HFFc6 (cell line): Measurements from ENCODE around the gene HOXD4. TPM values are rescaled to one million over a fixed set of nuclear protein-coding genes. Genes with fewer than 3 reads are reported as not detected.

ENCODE experiments used
- DNase-seq: peaks from one replicate; pipeline ENCODE4 v3.0.0-alpha.2; 2018
- H3K27ac Mint-ChIP-seq: 2 replicates; pipeline ENCODE4 v1.8.0; 2020; ENCODE audit warnings: mild to moderate bottlenecking, mixed read lengths
- H3K27me3 Mint-ChIP-seq: 2 replicates; pipeline ENCODE4 v1.8.0; 2021; ENCODE audit warnings: mild to moderate bottlenecking, moderate library complexity, mixed read lengths; ENCODE audit not compliant: insufficient read depth
- H3K36me3 Mint-ChIP-seq: 2 replicates; pipeline ENCODE4 v1.8.0; 2021; ENCODE audit warnings: low read depth, mixed read lengths
- H3K4me1 Mint-ChIP-seq: 2 replicates; pipeline ENCODE4 v1.8.0; 2020; ENCODE audit warnings: low read depth, mixed read lengths
- H3K4me3 Mint-ChIP-seq: 2 replicates; pipeline ENCODE4 v1.8.0; 2020; ENCODE audit warnings: mild to moderate bottlenecking, moderate library complexity, mixed read lengths
- H3K9me3 Mint-ChIP-seq: 2 replicates; pipeline ENCODE4 v1.8.0; 2020; ENCODE audit warnings: mild to moderate bottlenecking, mixed read lengths
- CTCF ChIP-seq: fragments of 200-600 bp; sonication (generic); IDR thresholded peaks from 2 replicates; pipeline ENCODE4 v1.5.0; 2021; ENCODE audit warnings: antibody characterized with exemption, mild to moderate bottlenecking
- total RNA-seq, 6 experiments: library from RNA; stranded (reverse); fragmentation: NEBNext Ultra II Directional; extraction: Animal tissue kit (Norgen Biotek cat#: 25700); gene quantifications; 2 replicates in 1 of 6; 3 replicates in 5 of 6; pipeline ENCODE4 v1.2.3, GENCODE V29; 2021

HOXD4 gene
- total RNA-seq, 6 experiments from 2014 or later: 0.40 to 0.69 (median 0.57) TPM; not detected in 2

- H3K9me3 Mint-ChIP-seq: 0 out of 2 replicates have a peak, but pooled peaks cover 3% of the 10 kb centered on the region
- H3K27me3 Mint-ChIP-seq: peaks cover 60% of the 10 kb centered on the region
- TF ChIP-seq CTCF: no peak
- no peak for DNase-seq
- no peaks in the 10 kb centered on the region for H3K4me1 Mint-ChIP-seq
- no peak overlapping the region for H3K27ac Mint-ChIP-seq
- H3K4me3 Mint-ChIP-seq: no peak overlapping the region
- H3K36me3 Mint-ChIP-seq: peaks cover 5% of the 10 kb centered on the region; the same call in 1 of the 2 replicates
Observed at GRCh38 chr2:176175709-176176607, 24.6 kb downstream of the HOXD4 start.

GRCh38 chr2:176177580-176178037 lies 26.3 kb downstream of the HOXD4 start:
- DNase-seq: no peak
- no peaks in the 10 kb centered on the region for H3K4me1 Mint-ChIP-seq
- H3K36me3 Mint-ChIP-seq: peaks cover 2% of the 10 kb centered on the region; the same call in 1 of the 2 replicates
- peaks cover 62% of the 10 kb centered on the region for H3K27me3 Mint-ChIP-seq
- no peak overlapping the region for H3K4me3 Mint-ChIP-seq
- no peak overlapping the region for H3K27ac Mint-ChIP-seq
- TF ChIP-seq CTCF: no peak
- H3K9me3 Mint-ChIP-seq: 0 out of 2 replicates have a peak, but pooled peaks cover 3% of the 10 kb centered on the region

GRCh38 chr2:176178038-176178756 lies 26.8 kb downstream of the HOXD4 start:
- Mint-ChIP-seq H3K4me3 (no peak overlapping the region), H3K27me3 (peaks cover 60% of the 10 kb centered on the region), H3K27ac (no peak overlapping the region), H3K36me3 (no peaks in the 10 kb centered on the region), H3K4me1 (no peaks in the 10 kb centered on the region), H3K9me3 (0 out of 2 replicates have a peak, but pooled peaks cover 3% of the 10 kb centered on the region)
- no peak for DNase-seq
- TF ChIP-seq CTCF: no peak

- H3K9me3 Mint-ChIP-seq: 0 out of 2 replicates have a peak, but pooled peaks cover 3% of the 10 kb centered on the region
- no peak overlapping the region for H3K27ac Mint-ChIP-seq
- H3K4me3 Mint-ChIP-seq: no peak overlapping the region
- no peaks in the 10 kb centered on the region for H3K4me1 Mint-ChIP-seq
- no peak for DNase-seq
- H3K36me3 Mint-ChIP-seq: no peaks in the 10 kb centered on the region
- no peak for TF ChIP-seq CTCF
- peaks cover 59% of the 10 kb centered on the region for H3K27me3 Mint-ChIP-seq
Observed at GRCh38 chr2:176178757-176179295, 27.5 kb downstream of the HOXD4 start.

- Mint-ChIP-seq H3K9me3 (0 out of 2 replicates have a peak, but pooled peaks cover 3% of the 10 kb centered on the region), H3K36me3 (peaks cover 4% of the 10 kb centered on the region; the same call in 1 of the 2 replicates), H3K27me3 (peaks cover 45% of the 10 kb centered on the region), H3K4me1 (no peaks in the 10 kb centered on the region), H3K4me3 (no peak overlapping the region), H3K27ac (no peak overlapping the region)
- no peak for TF ChIP-seq CTCF
- no peak for DNase-seq
Observed at GRCh38 chr2:176181551-176181950, 30.2 kb downstream of the HOXD4 start.
